NCI-H2196 (cell line): ENCODE measurements around the gene SCD5.

Experiments
- DNase-seq: peaks from one replicate; lab custom pipeline; 2025; ENCODE audit not compliant: unreplicated experiment; lab: John Stamatoyannopoulos, UW

SCD5 gene

GRCh38 chr4:82694892-82695291 is 103.7 kb downstream of the SCD5 start:
- DNase-seq = no peak

GRCh38 chr4:82694046-82694445 is 104.5 kb downstream of the SCD5 start:
- no peak for DNase-seq

GRCh38 chr4:82692101-82692780 is 106.4 kb downstream of the SCD5 start:
- no peak for DNase-seq

GRCh38 chr4:82691431-82691830 is 107.2 kb downstream of the SCD5 start:
- no peak for DNase-seq

GRCh38 chr4:82688091-82688795 is 110.4 kb downstream of the SCD5 start:
- no peak for DNase-seq

- DNase-seq = no peak
These were observed 111.1 kb downstream of the SCD5 start for GRCh38 chr4:82687531-82687930.

GRCh38 chr4:82681754-82682153 is 116.8 kb downstream of the SCD5 start:
- DNase-seq = no peak

- no peak for DNase-seq
These were observed 117.8 kb downstream of the SCD5 start for GRCh38 chr4:82680834-82681233.

- no peak for DNase-seq
These were observed 119.1 kb downstream of the SCD5 start for GRCh38 chr4:82679531-82679930.

- no peak for DNase-seq
These were observed 120.5 kb downstream of the SCD5 start for GRCh38 chr4:82678051-82678450.

GRCh38 chr4:82677327-82677726 is 121.3 kb downstream of the SCD5 start:
- no peak for DNase-seq

- DNase-seq = no peak
These were observed 130.7 kb downstream of the SCD5 start for GRCh38 chr4:82667761-82668480.

- no peak for DNase-seq
These were observed 131.5 kb downstream of the SCD5 start for GRCh38 chr4:82666970-82667665.

GRCh38 chr4:82661181-82661992 is 137.2 kb downstream of the SCD5 start:
- DNase-seq = no peak

GRCh38 chr4:82652062-82652461 is 146.5 kb downstream of the SCD5 start:
- no peak for DNase-seq

GRCh38 chr4:82650868-82651267 is 147.7 kb downstream of the SCD5 start:
- DNase-seq = no peak

- DNase-seq = no peak
These were observed 150.2 kb downstream of the SCD5 start for GRCh38 chr4:82648356-82648755.

GRCh38 chr4:82645936-82646565 is 152.5 kb downstream of the SCD5 start:
- DNase-seq = no peak

- no peak for DNase-seq
These were observed 153.9 kb downstream of the SCD5 start for GRCh38 chr4:82644734-82645126.
